Uterus (tissue), 4 donors: ENCODE measurements around the gene BTG2. TPM values are rescaled to one million over a fixed set of nuclear protein-coding genes. Genes with fewer than 3 reads are reported as not detected.
A peak's percentile ranks its signal among the peaks of the same experiment; 100 is the strongest.

Experiments
- DNase-seq, 2 donors: peaks; one replicate each; pipeline ENCODE4 v3.0.0-alpha.2; 2019 to 2020
- H3K27ac ChIP-seq, 2 donors: fragments of 200-600 bp; sonication (generic); 1 replicate in 1 of 2; 2 replicates in 1 of 2; pipeline ENCODE4 v1.5.1; 2016 to 2018
- H3K27me3 ChIP-seq, 2 donors: fragments of 200-600 bp; sonication (generic); one replicate each; pipeline ENCODE4 v1.5.1; 2018 to 2019; ENCODE audit warnings: control low read depth in 1 of 2
- H3K36me3 ChIP-seq, 2 donors: fragments of 200-600 bp; sonication (generic); one replicate each; pipeline ENCODE4 v1.5.1; 2019; ENCODE audit warnings: control low read depth in 1 of 2
- H3K4me1 ChIP-seq, 2 donors: fragments of 200-600 bp; sonication (generic); one replicate each; pipeline ENCODE4 v1.5.1; 2018 to 2019; ENCODE audit warnings: control low read depth in 1 of 2
- H3K4me3 ChIP-seq, 2 donors: fragments of 200-600 bp; sonication (generic); 1 replicate in 1 of 2; 2 replicates in 1 of 2; pipeline ENCODE4 v1.5.1; 2018 to 2019; ENCODE audit warnings: mild to moderate bottlenecking in 1 of 2
- H3K9me3 ChIP-seq, 2 donors: fragments of 200-600 bp; sonication (generic); one replicate each; pipeline ENCODE4 v1.5.1; 2019; ENCODE audit warnings: control low read depth in 1 of 2
- POLR2A ChIP-seq, 2 donors: fragments of 450-650 bp; IDR thresholded peaks; one replicate each; pipeline ENCODE4 v1.6.1; 2016; ENCODE audit warnings: antibody characterized with exemption in 2 of 2, mild to moderate bottlenecking in 1 of 2, moderate library complexity in 1 of 2
- intact Hi-C: fragments of 100-400 bp; cut with DNase I; formaldehyde crosslinking; loops from one replicate; pipeline ENCODE4 v1.15.1; 2023; ENCODE audit warnings: low total_unique reads
- total RNA-seq, 4 donors: library from RNA; depleted of rRNA in 3 of 4; stranded (reverse); fragments of >200 nt in 3 of 4; gene quantifications; one replicate each; pipeline versions ENCODE4 v1.1.0 to v1.2.4, GENCODE V29; 2014 to 2023
- TF ChIP-seq, protein P1 (sequence below), 4 experiments: fragments of 200-600 bp in 2 of 4; fragments of 450-650 bp in 2 of 4; sonication (generic) in 2 of 4; IDR thresholded peaks; one replicate each; pipeline ENCODE4 v1.5.1; 2016 to 2019; ENCODE audit warnings: antibody characterized with exemption in 4 of 4, mild to moderate bottlenecking in 2 of 4, moderate library complexity in 1 of 4
- donor health status: DM: yes; HTN: yes; CAD: no.

BTG2 gene
- total RNA-seq, 4 donors from 2014 or later: 14.6 to 95.9 (median 56.5) TPM

GRCh38 chr1:203302894-203303293, 2.4 kb upstream of the BTG2 start:
- Histone ChIP-seq H3K4me1 (peaks cover 1 to 9% of the 10 kb centered on the region in 2 donors), H3K36me3 (no peaks in the 10 kb centered on the region), H3K27me3 (no peaks in the 10 kb centered on the region), H3K4me3 (no peak overlapping the region), H3K9me3 (no peaks in the 10 kb centered on the region), H3K27ac (peak overlapping the region in 1 of 2 donors; percentile 3)
- no peak for DNase-seq
- intact Hi-C loops: no loop called here
- TF ChIP-seq, protein P1, sequence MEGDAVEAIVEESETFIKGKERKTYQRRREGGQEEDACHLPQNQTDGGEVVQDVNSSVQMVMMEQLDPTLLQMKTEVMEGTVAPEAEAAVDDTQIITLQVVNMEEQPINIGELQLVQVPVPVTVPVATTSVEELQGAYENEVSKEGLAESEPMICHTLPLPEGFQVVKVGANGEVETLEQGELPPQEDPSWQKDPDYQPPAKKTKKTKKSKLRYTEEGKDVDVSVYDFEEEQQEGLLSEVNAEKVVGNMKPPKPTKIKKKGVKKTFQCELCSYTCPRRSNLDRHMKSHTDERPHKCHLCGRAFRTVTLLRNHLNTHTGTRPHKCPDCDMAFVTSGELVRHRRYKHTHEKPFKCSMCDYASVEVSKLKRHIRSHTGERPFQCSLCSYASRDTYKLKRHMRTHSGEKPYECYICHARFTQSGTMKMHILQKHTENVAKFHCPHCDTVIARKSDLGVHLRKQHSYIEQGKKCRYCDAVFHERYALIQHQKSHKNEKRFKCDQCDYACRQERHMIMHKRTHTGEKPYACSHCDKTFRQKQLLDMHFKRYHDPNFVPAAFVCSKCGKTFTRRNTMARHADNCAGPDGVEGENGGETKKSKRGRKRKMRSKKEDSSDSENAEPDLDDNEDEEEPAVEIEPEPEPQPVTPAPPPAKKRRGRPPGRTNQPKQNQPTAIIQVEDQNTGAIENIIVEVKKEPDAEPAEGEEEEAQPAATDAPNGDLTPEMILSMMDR (IDR thresholded peaks at IDR 0.05): no peak
- no peak for TF ChIP-seq POLR2A (IDR thresholded peaks at IDR 0.05)

DNA sequence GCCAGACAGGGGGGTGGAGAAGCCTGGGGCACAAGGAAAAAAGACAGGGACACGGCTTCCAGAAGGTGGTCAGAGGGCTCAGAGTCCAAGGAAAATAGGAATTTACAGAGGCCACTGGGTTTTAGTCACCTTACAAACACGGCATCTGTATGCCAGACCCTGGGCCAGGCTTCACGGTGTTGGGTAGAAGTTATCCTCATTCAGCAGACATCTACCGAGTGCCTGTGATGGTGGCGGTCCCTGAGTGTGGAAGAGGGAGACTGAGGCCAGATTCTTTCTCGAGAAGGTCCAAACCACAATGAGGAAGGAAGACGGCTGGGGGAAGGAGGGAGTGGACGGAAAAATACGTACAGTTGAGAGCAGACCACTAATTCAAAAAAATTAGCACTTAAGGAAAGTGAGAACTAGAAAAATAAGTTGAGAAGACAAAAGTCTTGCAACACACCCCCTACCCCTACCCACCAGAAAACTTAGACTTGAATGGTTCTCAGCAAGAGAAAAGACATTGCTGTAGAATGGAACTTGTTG, 864 bp upstream of the BTG2 start:
- intact Hi-C loops: no loop called here
- no peaks in the 10 kb centered on the region for H3K9me3 ChIP-seq
- peak overlapping the region in 1 of 2 donors; percentile 32 for H3K4me3 ChIP-seq
- TF ChIP-seq, protein P1 (IDR thresholded peaks at IDR 0.05): no peak
- TF ChIP-seq POLR2A (IDR thresholded peaks at IDR 0.05): no peak
- no peaks in the 10 kb centered on the region for H3K27me3 ChIP-seq
- no peaks in the 10 kb centered on the region for H3K36me3 ChIP-seq
- peak overlapping the region; percentile 85 to 95 for H3K27ac ChIP-seq
- H3K4me1 ChIP-seq: peaks cover 13 to 19% of the 10 kb centered on the region in 2 donors
- DNase-seq: no peak

DNA sequence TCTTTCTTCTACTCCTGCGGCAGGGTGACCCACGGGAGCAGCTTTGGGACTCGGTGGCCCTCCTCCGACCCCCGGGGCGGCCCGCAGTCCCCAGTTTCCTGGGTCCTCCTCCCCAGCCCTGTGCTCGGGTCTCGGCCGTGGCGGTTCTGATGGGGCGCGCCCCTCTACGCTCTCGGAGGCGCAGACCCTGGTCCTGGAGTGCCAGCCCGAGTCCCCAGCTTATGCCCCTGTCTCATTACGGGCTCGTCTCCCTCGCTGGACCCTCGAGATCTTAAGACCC, 430 bp downstream of the BTG2 start:
- TF ChIP-seq, protein P1 (IDR thresholded peaks at IDR 0.05): no peak
- TF ChIP-seq POLR2A (IDR thresholded peaks at IDR 0.05): no peak
- H3K27me3 ChIP-seq: no peaks in the 10 kb centered on the region
- peak overlapping the region; percentile 77 to 100 for H3K4me3 ChIP-seq
- no peaks in the 10 kb centered on the region for H3K9me3 ChIP-seq
- peak overlapping the region; percentile 96 to 100 for H3K27ac ChIP-seq
- H3K4me1 ChIP-seq: peaks cover 13 to 19% of the 10 kb centered on the region in 2 donors
- intact Hi-C loops: loop anchor here (5.0 kb wide), 1 partner anchor 33 kb away; no protein-coding TSS in a partner anchor
- DNase-seq: no peak
- H3K36me3 ChIP-seq: no peaks in the 10 kb centered on the region

DNA sequence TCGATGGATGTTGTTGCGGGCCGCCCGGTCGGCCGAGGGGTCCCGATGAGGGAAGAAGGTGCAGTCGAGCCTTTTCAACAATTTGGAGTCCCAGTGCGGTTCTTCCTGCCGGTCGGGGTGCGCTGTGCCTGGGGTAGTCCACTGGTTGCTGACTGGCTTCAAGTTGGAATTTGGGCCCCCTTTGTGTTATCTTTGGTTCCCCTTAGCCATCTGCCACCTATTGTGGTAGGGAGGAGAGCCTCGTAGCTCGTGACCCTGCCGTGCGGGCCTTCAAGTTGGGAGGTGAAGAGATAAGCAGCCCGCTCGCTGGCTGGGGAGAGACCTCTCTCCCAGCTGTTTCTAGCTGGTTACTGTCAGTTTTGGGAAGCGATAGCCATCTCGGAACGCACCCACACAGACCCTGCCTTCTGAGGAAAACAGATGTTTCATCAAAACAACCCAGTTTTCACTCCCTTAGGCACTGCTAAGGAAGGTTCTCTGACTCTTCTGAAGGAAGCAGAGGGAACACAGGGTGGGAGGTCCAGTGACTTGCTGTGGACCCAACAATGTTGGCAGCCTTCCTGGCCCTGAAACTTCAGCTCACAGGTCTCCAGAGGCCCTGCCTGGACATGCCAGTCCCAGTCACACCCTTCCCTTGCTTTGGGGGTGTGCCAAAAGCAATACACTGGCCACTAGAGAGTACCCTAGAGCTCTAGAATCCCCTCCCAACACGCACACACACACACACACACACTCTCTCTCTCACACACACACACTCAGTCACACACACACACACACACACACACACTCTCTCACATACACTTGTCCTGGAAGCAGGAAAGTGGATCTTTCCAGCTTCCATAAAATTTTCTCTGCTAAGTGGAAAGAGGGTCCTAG, 1.0 kb downstream of the BTG2 start:
- Histone ChIP-seq H3K27ac (peak overlapping the region; percentile 96 to 100), H3K4me3 (peak overlapping the region; percentile 77 to 100), H3K4me1 (peaks cover 13 to 19% of the 10 kb centered on the region in 2 donors), H3K9me3 (no peaks in the 10 kb centered on the region), H3K36me3 (no peaks in the 10 kb centered on the region), H3K27me3 (no peaks in the 10 kb centered on the region)
- peak; percentile 76 to 91 for DNase-seq
- TF ChIP-seq, protein P1 (IDR thresholded peaks at IDR 0.05): peak in 3 of 4 experiments; percentile 13 to 39 (median 22)
- TF ChIP-seq POLR2A (IDR thresholded peaks at IDR 0.05): peak; percentile 59 to 70
- intact Hi-C loops: loop anchor here (5.0 kb wide), 1 partner anchor 34 kb away; no protein-coding TSS in a partner anchor

DNA sequence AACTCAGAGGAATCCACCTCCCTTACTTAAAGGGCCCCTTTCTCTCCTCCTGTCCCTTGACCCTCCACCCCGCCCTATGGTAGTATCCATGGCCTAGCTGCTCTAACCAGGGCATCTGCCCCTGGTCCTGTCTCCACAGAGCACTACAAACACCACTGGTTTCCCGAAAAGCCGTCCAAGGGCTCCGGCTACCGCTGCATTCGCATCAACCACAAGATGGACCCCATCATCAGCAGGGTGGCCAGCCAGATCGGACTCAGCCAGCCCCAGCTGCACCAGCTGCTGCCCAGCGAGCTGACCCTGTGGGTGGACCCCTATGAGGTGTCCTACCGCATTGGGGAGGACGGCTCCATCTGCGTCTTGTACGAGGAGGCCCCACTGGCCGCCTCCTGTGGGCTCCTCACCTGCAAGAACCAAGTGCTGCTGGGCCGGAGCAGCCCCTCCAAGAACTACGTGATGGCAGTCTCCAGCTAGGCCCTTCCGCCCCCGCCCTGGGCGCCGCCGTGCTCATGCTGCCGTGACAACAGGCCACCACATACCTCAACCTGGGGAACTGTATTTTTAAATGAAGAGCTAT, 1.7 kb downstream of the BTG2 start:
- no peaks in the 10 kb centered on the region for H3K36me3 ChIP-seq
- TF ChIP-seq POLR2A (IDR thresholded peaks at IDR 0.05): no peak
- TF ChIP-seq, protein P1 (IDR thresholded peaks at IDR 0.05): no peak
- peak overlapping the region; percentile 96 to 100 for H3K27ac ChIP-seq
- H3K4me3 ChIP-seq: peak overlapping the region; percentile 77 to 100
- peaks cover 13 to 19% of the 10 kb centered on the region in 2 donors for H3K4me1 ChIP-seq
- H3K27me3 ChIP-seq: no peaks in the 10 kb centered on the region
- no peaks in the 10 kb centered on the region for H3K9me3 ChIP-seq
- intact Hi-C loops: loop anchor here (5.0 kb wide), 1 partner anchor 35 kb away; no protein-coding TSS in a partner anchor
- DNase-seq: no peak
